ENCODE measurements around the gene SAAL1.

- no peak for TF ChIP-seq CTCF (IDR thresholded peaks at IDR 0.05)
- TF ChIP-seq POLR2A (IDR thresholded peaks at IDR 0.05), result no peak
Measured at GRCh38 chr11:18151581-18151980, 45.7 kb upstream of the SAAL1 start.

Measured in uterus (tissue), 2 donors.